A549 (cell line): ENCODE results near the gene CD2AP. TPM values are rescaled to one million over a fixed set of nuclear protein-coding genes. Genes with fewer than 3 reads are reported as not detected.

Experiments
- ATAC-seq, 2 experiments: fragments of 200-7000 bp in 1 of 2; fragments of >200 bp in 1 of 2; cut with Nextera tagmentation in 1 of 2; cut with Tn5 transposase in 1 of 2; 3 replicates each; pipeline versions ENCODE4 v1.8.0 to v1.9.1; 2018 to 2020; ENCODE audit warnings: mild to moderate bottlenecking in 1 of 2, moderate library complexity in 1 of 2
- CTCF ChIA-PET: fragments of 300-600 bp; sonication (Branson Sonifier 250); formaldehyde crosslinking; extraction: SDS; loops from one replicate; lab custom pipeline; 2021; ENCODE audit warnings: antibody characterized with exemption, inconsistent platforms; lab: Yijun Ruan, JAX
- POLR2A ChIA-PET: fragments of 350-600 bp; formaldehyde crosslinking; extraction: SDS; loops from one replicate; lab custom pipeline; 2021; ENCODE audit warnings: antibody characterized with exemption, inconsistent platforms; lab: Yijun Ruan, JAX
- DNase-seq, 2 experiments: peaks; one replicate each; pipeline versions ENCODE4 v3.0.0 to v3.0.0-alpha.2; 2011 to 2016; ENCODE audit warnings: low read depth in 1 of 2, low spot score in 1 of 2
- FAIRE-seq: peaks from 2 replicates; lab custom pipeline; 2011; peaks lifted over from hg19 to GRCh38; lab: Jason Lieb, UNC
- H3K27ac ChIP-seq, 2 experiments: fragments of >200 bp; sonication (Bioruptor Twin); formaldehyde crosslinking; 3 replicates each; pipeline ENCODE4 v1.5.1; 2016 to 2017
- H3K4me1 ChIP-seq: fragments of >200 bp; sonication (Bioruptor Twin); formaldehyde crosslinking; 3 replicates; pipeline ENCODE4 v1.6.1; 2016
- H3K4me2 ChIP-seq: fragments of >200 bp; sonication (Bioruptor Twin); formaldehyde crosslinking; 3 replicates; pipeline ENCODE4 v1.6.1; 2016
- H3K4me3 ChIP-seq: fragments of >200 bp; sonication (Bioruptor Twin); formaldehyde crosslinking; 3 replicates; pipeline ENCODE4 v1.5.1; 2016
- H3K9me3 ChIP-seq: fragments of >200 bp; sonication (Bioruptor Twin); formaldehyde crosslinking; 3 replicates; pipeline ENCODE4 v1.6.1; 2016
- CBX8 ChIP-seq: fragments of 200-600 bp; sonication (generic); IDR thresholded peaks from 2 replicates; pipeline ENCODE4 v1.6.1; 2016
- CHD2 ChIP-seq: fragments of 150-350 bp; IDR thresholded peaks from 2 replicates; pipeline ENCODE4 v1.6.1; 2014; ENCODE audit warnings: low read length; ENCODE audit not compliant: partially characterized antibody
- CHD4 ChIP-seq: fragments of 200-600 bp; sonication (generic); IDR thresholded peaks from 2 replicates; pipeline ENCODE4 v1.6.1; 2016; ENCODE audit warnings: antibody characterized with exemption, mild to moderate bottlenecking, borderline replicate concordance
- E2F6 ChIP-seq: IDR thresholded peaks from 2 replicates; pipeline ENCODE4 v1.6.1; 2012; ENCODE audit warnings: low read depth, borderline replicate concordance
- EHF ChIP-seq: fragments of 250-450 bp; sonication (Bioruptor Pico); IDR thresholded peaks from 2 replicates; pipeline ENCODE4 v1.5.0; 2020; ENCODE audit warnings: mild to moderate bottlenecking
- ESRRA ChIP-seq: fragments of 150-350 bp; IDR thresholded peaks from 2 replicates; pipeline ENCODE4 v1.6.1; 2014; ENCODE audit warnings: mild to moderate bottlenecking, low read length, borderline replicate concordance
- FOSB ChIP-seq: fragments of 250-450 bp; sonication (Bioruptor Pico); IDR thresholded peaks from 2 replicates; pipeline ENCODE4 v1.5.0; 2020; ENCODE audit warnings: mild to moderate bottlenecking, moderate library complexity
- HES2 ChIP-seq: fragments of >200 bp; sonication (Bioruptor Twin); formaldehyde crosslinking; IDR thresholded peaks from 2 replicates; pipeline ENCODE4 v1.6.1; 2016
- HEYL ChIP-seq: fragments of 250-450 bp; sonication (Bioruptor Pico); IDR thresholded peaks from 2 replicates; pipeline ENCODE4 v1.8.0; 2021; ENCODE audit warnings: mild to moderate bottlenecking, moderate library complexity
- HOXB5 ChIP-seq: fragments of 250-450 bp; sonication (Bioruptor Pico); IDR thresholded peaks from 2 replicates; pipeline ENCODE4 v1.5.0; 2020; ENCODE audit warnings: mild to moderate bottlenecking, moderate library complexity
- MAFK ChIP-seq: fragments of 450-650 bp; IDR thresholded peaks from 2 replicates; pipeline ENCODE4 v1.6.1; 2014; ENCODE audit not compliant: partially characterized antibody
- NFE2L2 ChIP-seq: fragments of 150-350 bp; conservative IDR thresholded peaks from 2 replicates; pipeline ENCODE4 v1.6.1; 2014; ENCODE audit warnings: low read length
- NPAS2 ChIP-seq: fragments of 250-450 bp; sonication (Bioruptor Pico); IDR thresholded peaks from 2 replicates; pipeline ENCODE4 v1.8.0; 2022; ENCODE audit warnings: mild to moderate bottlenecking, moderate library complexity, borderline replicate concordance
- PBX3 ChIP-seq: IDR thresholded peaks from 2 replicates; pipeline ENCODE4 v1.6.1; 2012
- PHF8 ChIP-seq: fragments of 200-600 bp; sonication (generic); IDR thresholded peaks from 2 replicates; pipeline ENCODE4 v1.6.1; 2016; ENCODE audit warnings: low read depth, mild to moderate bottlenecking, antibody characterized with exemption, moderate library complexity, borderline replicate concordance
- POLR2AphosphoS2 ChIP-seq: conservative IDR thresholded peaks from 2 replicates; pipeline ENCODE4 v1.6.1; 2012; ENCODE audit warnings: low read length, improper control_type of control experiment, inconsistent platforms
- RAD21 ChIP-seq, 2 experiments: fragments of >200 bp in 1 of 2; sonication (Bioruptor Twin) in 1 of 2; formaldehyde crosslinking in 1 of 2; IDR thresholded peaks in 1 of 2; conservative IDR thresholded peaks in 1 of 2; 2 replicates in 1 of 2; 3 replicates in 1 of 2; pipeline ENCODE4 v1.6.1; 2012 to 2018; ENCODE audit warnings: inconsistent platforms in 1 of 2
- RARB ChIP-seq: fragments of 250-450 bp; sonication (Bioruptor Pico); IDR thresholded peaks from 2 replicates; pipeline ENCODE4 v1.8.0; 2021; ENCODE audit warnings: mild to moderate bottlenecking, moderate library complexity
- SMC3 ChIP-seq: fragments of >200 bp; sonication (Bioruptor Twin); formaldehyde crosslinking; IDR thresholded peaks from 3 replicates; pipeline ENCODE4 v1.6.1; 2018; ENCODE audit warnings: inconsistent platforms
- SREBF2 ChIP-seq: fragments of 450-650 bp; IDR thresholded peaks from 2 replicates; pipeline ENCODE4 v1.6.1; 2014; ENCODE audit warnings: mild to moderate bottlenecking, moderate library complexity
- ZFP36 ChIP-seq: fragments of 450-650 bp; IDR thresholded peaks from 2 replicates; pipeline ENCODE4 v1.6.1; 2014; ENCODE audit warnings: borderline replicate concordance; ENCODE audit not compliant: partially characterized antibody
- ZNF302 ChIP-seq: fragments of 250-450 bp; sonication (Bioruptor Pico); IDR thresholded peaks from 2 replicates; pipeline ENCODE4 v1.9.0; 2021; ENCODE audit warnings: inconsistent platforms, mild to moderate bottlenecking, moderate library complexity
- WGBS: methylation state at CpG from one replicate; pipeline ENCODE4 v1.1.6; 2017; ENCODE audit errors: missing lambda C conversion rate; 5-methylcytosine and 5-hydroxymethylcytosine counted together
- polyA plus RNA-seq, 4 experiments: library from polyadenylated mRNA; depleted of rRNA in 3 of 4; stranded (reverse); fragments of >200 nt; fragmentation: RNase III in 1 of 4; extraction: RNeasy Plus Mini Kit Qiagen cat#74134 plus additional on column Dnase treatment in 1 of 4; gene quantifications; 2 replicates in 3 of 4; 3 replicates in 1 of 4; pipeline ENCODE4 v1.2.3, GENCODE V29; 2011 to 2017
- TF ChIP-seq, protein P1 (sequence below): fragments of >200 bp; sonication (Bioruptor Twin); formaldehyde crosslinking; IDR thresholded peaks from 3 replicates; pipeline ENCODE4 v1.6.1; 2016
- TF ChIP-seq, protein P2 (sequence below): fragments of 450-650 bp; IDR thresholded peaks from 2 replicates; pipeline ENCODE4 v1.6.1; 2014; ENCODE audit warnings: antibody characterized with exemption
- TF ChIP-seq, protein P3 (sequence below): fragments of 250-450 bp; sonication (Bioruptor Pico); IDR thresholded peaks from 2 replicates; pipeline ENCODE4 v1.5.0; 2021; ENCODE audit warnings: mild to moderate bottlenecking, moderate library complexity, borderline replicate concordance

The CD2AP gene
- polyA plus RNA-seq, 2 of the 4 experiments (the other 2 are of a cell fraction): 18.8 to 35.7 TPM

DNA sequence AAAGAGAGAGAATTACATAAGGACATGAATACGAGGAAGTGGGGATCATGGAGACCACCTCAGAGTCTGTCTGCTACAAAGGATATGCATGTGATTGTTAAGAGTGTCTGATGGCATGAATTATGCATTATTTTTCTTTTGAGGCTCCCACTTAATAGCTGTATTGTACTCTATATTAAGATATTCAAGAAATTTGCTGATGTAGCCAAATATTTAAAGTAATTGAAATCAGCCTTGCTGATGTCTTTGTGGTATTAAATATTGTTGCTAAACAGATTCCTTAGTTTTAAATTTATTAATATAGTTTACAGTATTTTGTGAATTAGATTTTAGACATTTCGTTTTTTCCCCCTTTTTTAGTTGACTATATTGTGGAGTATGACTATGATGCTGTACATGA is 25.3 kb downstream of the CD2AP start:
- Histone ChIP-seq H3K9me3 (no peaks in the 10 kb centered on the region), H3K4me2 (no peak overlapping the region), H3K4me1 (peaks cover 31% of the 10 kb centered on the region), H3K27ac (no peak overlapping the region), H3K4me3 (no peak overlapping the region)
- ATAC-seq (no peak), FAIRE-seq (no peak), DNase-seq (no peak)
- TF ChIP-seq CHD2: no peak
- TF ChIP-seq MAFK: peak; percentile 83
- CTCF ChIA-PET: interaction anchor here (1.6 kb wide), 1 partner anchor 29 kb away, joined by 3 read pairs; no protein-coding TSS in a partner anchor
- POLR2A ChIA-PET: no interaction called here
- 69% methylated on average over 2 of the region's 2 CpGs for WGBS

DNA sequence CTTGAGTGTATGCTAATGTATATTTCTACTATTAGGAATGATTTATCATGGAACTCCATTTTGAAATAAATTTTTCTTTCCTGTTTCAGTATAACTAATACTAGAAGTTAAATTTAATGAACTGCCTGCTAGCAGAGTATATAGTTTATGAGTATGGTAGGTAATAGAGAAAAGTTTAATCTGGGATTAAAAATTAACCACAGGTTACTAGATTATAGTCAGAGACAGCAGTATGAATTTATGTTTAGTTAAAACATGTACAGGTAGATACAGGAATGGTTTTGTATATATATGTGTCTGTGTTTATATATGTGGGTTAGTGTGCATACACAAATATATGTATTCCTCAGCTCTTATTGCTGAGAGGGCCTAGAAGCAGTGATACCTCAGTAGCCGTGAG is 32.3 kb downstream of the CD2AP start:
- CTCF ChIA-PET: no interaction called here
- Histone ChIP-seq H3K4me1 (no peaks in the 10 kb centered on the region), H3K4me2 (no peak overlapping the region)
- TF ChIP-seq PBX3 (no peak), HES2 (no peak), SMC3 (no peak), E2F6 (no peak), FOSB (CRISPR knock-in tag) (no peak), HOXB5 (no peak)
- TF ChIP-seq, protein P1, sequence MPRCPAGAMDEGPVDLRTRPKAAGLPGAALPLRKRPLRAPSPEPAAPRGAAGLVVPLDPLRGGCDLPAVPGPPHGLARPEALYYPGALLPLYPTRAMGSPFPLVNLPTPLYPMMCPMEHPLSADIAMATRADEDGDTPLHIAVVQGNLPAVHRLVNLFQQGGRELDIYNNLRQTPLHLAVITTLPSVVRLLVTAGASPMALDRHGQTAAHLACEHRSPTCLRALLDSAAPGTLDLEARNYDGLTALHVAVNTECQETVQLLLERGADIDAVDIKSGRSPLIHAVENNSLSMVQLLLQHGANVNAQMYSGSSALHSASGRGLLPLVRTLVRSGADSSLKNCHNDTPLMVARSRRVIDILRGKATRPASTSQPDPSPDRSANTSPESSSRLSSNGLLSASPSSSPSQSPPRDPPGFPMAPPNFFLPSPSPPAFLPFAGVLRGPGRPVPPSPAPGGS: no peak
- TF ChIP-seq, protein P2, sequence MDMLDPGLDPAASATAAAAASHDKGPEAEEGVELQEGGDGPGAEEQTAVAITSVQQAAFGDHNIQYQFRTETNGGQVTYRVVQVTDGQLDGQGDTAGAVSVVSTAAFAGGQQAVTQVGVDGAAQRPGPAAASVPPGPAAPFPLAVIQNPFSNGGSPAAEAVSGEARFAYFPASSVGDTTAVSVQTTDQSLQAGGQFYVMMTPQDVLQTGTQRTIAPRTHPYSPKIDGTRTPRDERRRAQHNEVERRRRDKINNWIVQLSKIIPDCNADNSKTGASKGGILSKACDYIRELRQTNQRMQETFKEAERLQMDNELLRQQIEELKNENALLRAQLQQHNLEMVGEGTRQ: no peak
- TF ChIP-seq, all 56 proteins: peak for 0
- WGBS: 88% methylated on average over 1 of the region's 1 CpG
- Histone ChIP-seq H3K27ac (no peak overlapping the region), H3K9me3 (peaks cover 17% of the 10 kb centered on the region), H3K4me3 (no peak overlapping the region)
- DNase-seq: no peak
- POLR2A ChIA-PET: no interaction called here
- ATAC-seq: no peak
- no peak for FAIRE-seq

DNA sequence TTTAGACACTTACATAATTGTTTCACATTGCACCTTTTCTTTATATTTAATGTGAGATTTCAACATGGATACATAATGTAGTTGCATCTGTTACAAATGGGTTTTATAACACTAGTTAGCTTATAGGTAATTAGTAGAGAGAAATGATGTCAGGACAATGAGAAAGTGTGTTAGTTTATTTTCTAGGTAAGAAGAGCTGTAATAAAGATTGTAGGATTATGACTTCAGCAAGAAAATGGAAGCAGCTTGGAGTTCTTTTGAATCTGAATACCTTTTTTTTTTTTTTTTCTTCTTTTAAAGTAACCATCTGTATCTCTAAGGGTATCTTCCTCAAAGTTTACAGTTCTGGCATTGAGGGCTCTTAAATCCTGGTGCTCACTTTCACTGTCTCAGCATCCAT is 35.3 kb downstream of the CD2AP start:
- no peak overlapping the region for H3K4me2 ChIP-seq
- H3K4me1 ChIP-seq: no peaks in the 10 kb centered on the region
- H3K9me3 ChIP-seq: peaks cover 17% of the 10 kb centered on the region
- no peak for FAIRE-seq
- no peak for ATAC-seq
- POLR2A ChIA-PET: no interaction called here
- H3K4me3 ChIP-seq: no peak overlapping the region
- CTCF ChIA-PET: interaction anchor here (0.6 to 0.7 kb wide), 3 partner anchors 16 to 414 kb away, joined by 3 to 4 read pairs (median 3); no protein-coding TSS in a partner anchor
- peak in 1 of 2 experiments; percentile 2 for DNase-seq
- H3K27ac ChIP-seq: no peak overlapping the region
- TF ChIP-seq CHD2: no peak
- TF ChIP-seq RAD21 (conservative IDR thresholded peaks at IDR 0.05 in 1 of 2, IDR thresholded peaks at IDR 0.05 in 1 of 2): no peak
- no peak for TF ChIP-seq HOXB5
- TF ChIP-seq SREBF2: no peak
- TF ChIP-seq NPAS2 (CRISPR knock-in tag): no peak
- TF ChIP-seq CBX8: no peak
- TF ChIP-seq, protein P3, sequence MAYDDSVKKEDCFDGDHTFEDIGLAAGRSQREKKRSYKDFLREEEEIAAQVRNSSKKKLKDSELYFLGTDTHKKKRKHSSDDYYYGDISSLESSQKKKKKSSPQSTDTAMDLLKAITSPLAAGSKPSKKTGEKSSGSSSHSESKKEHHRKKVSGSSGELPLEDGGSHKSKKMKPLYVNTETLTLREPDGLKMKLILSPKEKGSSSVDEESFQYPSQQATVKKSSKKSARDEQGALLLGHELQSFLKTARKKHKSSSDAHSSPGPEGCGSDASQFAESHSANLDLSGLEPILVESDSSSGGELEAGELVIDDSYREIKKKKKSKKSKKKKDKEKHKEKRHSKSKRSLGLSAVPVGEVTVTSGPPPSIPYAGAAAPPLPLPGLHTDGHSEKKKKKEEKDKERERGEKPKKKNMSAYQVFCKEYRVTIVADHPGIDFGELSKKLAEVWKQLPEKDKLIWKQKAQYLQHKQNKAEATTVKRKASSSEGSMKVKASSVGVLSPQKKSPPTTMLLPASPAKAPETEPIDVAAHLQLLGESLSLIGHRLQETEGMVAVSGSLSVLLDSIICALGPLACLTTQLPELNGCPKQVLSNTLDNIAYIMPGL (CRISPR knock-in tag): no peak
- no peak for TF ChIP-seq ESRRA
- no peak for TF ChIP-seq ZFP36
- no peak for TF ChIP-seq RARB
- no peak for TF ChIP-seq HEYL
- TF ChIP-seq CHD4: no peak
- no peak for TF ChIP-seq PHF8
- no peak for TF ChIP-seq EHF (CRISPR knock-in tag)
- no peak for TF ChIP-seq ZNF302 (CRISPR knock-in tag)
- TF ChIP-seq HES2: no peak
- TF ChIP-seq NFE2L2: no peak
- TF ChIP-seq POLR2AphosphoS2: no peak
